ENCODE results near the gene GSK3A.
"Not testable (repeated sequence)": the region's sequence is repeated elsewhere in the genome, so short reads cannot be mapped to it uniquely, and the experiment has no call there.

GSK3A gene

DNA sequence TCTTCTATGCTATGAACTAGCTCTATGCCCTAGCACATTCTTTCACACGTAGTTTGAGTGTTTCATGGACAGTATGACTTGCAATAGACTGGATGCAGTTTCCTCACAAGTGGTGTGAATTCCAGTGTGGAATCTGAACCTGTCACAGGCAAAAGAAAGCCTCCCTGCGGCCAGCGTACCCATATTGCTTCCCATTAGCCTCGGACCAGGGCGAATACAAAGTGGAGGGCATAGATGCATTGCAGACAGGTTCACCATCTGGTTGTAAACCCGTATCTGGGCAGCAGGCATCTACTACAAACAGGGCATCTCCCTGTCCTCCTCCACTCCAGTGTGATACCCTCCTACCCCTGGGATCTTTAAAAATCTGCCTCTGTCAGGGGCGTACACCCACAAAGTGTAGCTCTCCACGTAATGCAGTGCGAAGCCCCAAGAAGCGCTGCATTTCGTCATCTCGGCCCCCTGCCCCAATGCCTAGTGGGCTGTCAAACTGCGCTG lies 25.3 kb upstream of the GSK3A start:
- H2AFZ ChIP-seq (ENCODE audit: low read length, unreplicated experiment), result peak overlapping the region; percentile 72
- H3K27me3 ChIP-seq (ENCODE audit: insufficient read depth, low read length), result no peaks in the 10 kb centered on the region
- H3K27ac ChIP-seq (ENCODE audit: low read depth, low read length), result no peak overlapping the region
- peak overlapping the region; percentile 92 for H3K4me3 ChIP-seq (ENCODE audit: low read depth, low read length)
- peaks cover 24% of the 10 kb centered on the region for H3K79me2 ChIP-seq (ENCODE audit: control insufficient read depth, insufficient read depth, low read length, unreplicated experiment)
- peaks cover 8% of the 10 kb centered on the region for H3K4me1 ChIP-seq (ENCODE audit: control insufficient read depth, insufficient read depth, low read length, unreplicated experiment)
- H3K36me3 ChIP-seq (ENCODE audit: insufficient read depth, low read length), result no peaks in the 10 kb centered on the region

GRCh38 chr19:42266928-42267603 lies 24.7 kb upstream of the GSK3A start:
- peak overlapping the region; percentile 92 for H3K4me3 ChIP-seq (ENCODE audit: low read depth, low read length)
- not testable (repeated sequence) for H3K36me3 ChIP-seq (ENCODE audit: insufficient read depth, low read length); H3K4me1 ChIP-seq (ENCODE audit: control insufficient read depth, insufficient read depth, low read length, unreplicated experiment); H3K27me3 ChIP-seq (ENCODE audit: insufficient read depth, low read length); H2AFZ ChIP-seq (ENCODE audit: low read length, unreplicated experiment); H3K27ac ChIP-seq (ENCODE audit: low read depth, low read length)
- H3K79me2 ChIP-seq (ENCODE audit: control insufficient read depth, insufficient read depth, low read length, unreplicated experiment), result peaks cover 22% of the 10 kb centered on the region

GRCh38 chr19:42266105-42266504 lies 23.7 kb upstream of the GSK3A start:
- peaks cover 15% of the 10 kb centered on the region for H3K79me2 ChIP-seq (ENCODE audit: control insufficient read depth, insufficient read depth, low read length, unreplicated experiment)
- H3K27ac ChIP-seq (ENCODE audit: low read depth, low read length); H2AFZ ChIP-seq (ENCODE audit: low read length, unreplicated experiment); H3K4me3 ChIP-seq (ENCODE audit: low read depth, low read length); H3K27me3 ChIP-seq (ENCODE audit: insufficient read depth, low read length); H3K4me1 ChIP-seq (ENCODE audit: control insufficient read depth, insufficient read depth, low read length, unreplicated experiment); H3K36me3 ChIP-seq (ENCODE audit: insufficient read depth, low read length): not testable (repeated sequence)

DNA sequence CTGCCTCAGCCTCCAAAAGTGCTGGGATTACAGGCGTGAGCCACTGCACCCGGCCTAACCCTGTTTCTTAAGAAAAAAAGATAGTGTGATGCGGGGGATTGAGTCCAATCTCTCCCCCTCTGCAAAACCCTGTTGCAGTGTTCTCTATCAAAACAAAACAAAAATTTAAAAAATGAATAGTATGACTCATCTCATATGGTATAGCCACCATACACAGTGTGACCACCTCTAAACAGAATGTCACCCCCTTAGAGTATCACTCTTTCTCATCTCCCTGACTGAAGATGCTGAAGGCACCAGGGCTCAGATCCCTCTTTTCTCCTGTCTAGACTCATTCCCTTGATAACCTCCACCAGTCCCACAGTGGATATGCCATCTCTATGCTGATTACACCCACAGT lies 19.4 kb upstream of the GSK3A start:
- Histone ChIP-seq H3K4me1 (ENCODE audit: control insufficient read depth, insufficient read depth, low read length, unreplicated experiment) (no peaks in the 10 kb centered on the region), H2AFZ (ENCODE audit: low read length, unreplicated experiment) (no peak overlapping the region), H3K27ac (ENCODE audit: low read depth, low read length) (no peak overlapping the region), H3K27me3 (ENCODE audit: insufficient read depth, low read length) (no peaks in the 10 kb centered on the region), H3K4me3 (ENCODE audit: low read depth, low read length) (no peak overlapping the region), H3K79me2 (ENCODE audit: control insufficient read depth, insufficient read depth, low read length, unreplicated experiment) (no peaks in the 10 kb centered on the region), H3K36me3 (ENCODE audit: insufficient read depth, low read length) (no peaks in the 10 kb centered on the region)

- not testable (repeated sequence) for H3K4me3 ChIP-seq (ENCODE audit: low read depth, low read length); H3K4me1 ChIP-seq (ENCODE audit: control insufficient read depth, insufficient read depth, low read length, unreplicated experiment); H3K27me3 ChIP-seq (ENCODE audit: insufficient read depth, low read length); H3K27ac ChIP-seq (ENCODE audit: low read depth, low read length); H2AFZ ChIP-seq (ENCODE audit: low read length, unreplicated experiment); H3K36me3 ChIP-seq (ENCODE audit: insufficient read depth, low read length)
- peaks cover 18% of the 10 kb centered on the region for H3K79me2 ChIP-seq (ENCODE audit: control insufficient read depth, insufficient read depth, low read length, unreplicated experiment)
Observed at GRCh38 chr19:42257842-42258241, 15.4 kb upstream of the GSK3A start.

- peak overlapping the region; percentile 72 for H3K27ac ChIP-seq (ENCODE audit: low read depth, low read length)
- no peaks in the 10 kb centered on the region for H3K36me3 ChIP-seq (ENCODE audit: insufficient read depth, low read length)
- no peaks in the 10 kb centered on the region for H3K27me3 ChIP-seq (ENCODE audit: insufficient read depth, low read length)
- peak overlapping the region; percentile 82 for H3K4me3 ChIP-seq (ENCODE audit: low read depth, low read length)
- H3K79me2 ChIP-seq (ENCODE audit: control insufficient read depth, insufficient read depth, low read length, unreplicated experiment), result peaks cover 32% of the 10 kb centered on the region
- no peak overlapping the region for H2AFZ ChIP-seq (ENCODE audit: low read length, unreplicated experiment)
- peaks cover 7% of the 10 kb centered on the region for H3K4me1 ChIP-seq (ENCODE audit: control insufficient read depth, insufficient read depth, low read length, unreplicated experiment)
Observed at GRCh38 chr19:42255766-42256745, 13.7 kb upstream of the GSK3A start.

- peak within 1 kb of the TSS; percentile 96 for H3K4me3 ChIP-seq (ENCODE audit: low read depth, low read length)
- no peak within 1 kb of the TSS for H2AFZ ChIP-seq (ENCODE audit: low read length, unreplicated experiment)
- H3K36me3 ChIP-seq (ENCODE audit: insufficient read depth, low read length), result no peaks in the 10 kb centered on the region
- peak within 1 kb of the TSS; percentile 83 for H3K27ac ChIP-seq (ENCODE audit: low read depth, low read length)
- H3K79me2 ChIP-seq (ENCODE audit: control insufficient read depth, insufficient read depth, low read length, unreplicated experiment), result peaks cover 41% of the 10 kb centered on the region
- H3K4me1 ChIP-seq (ENCODE audit: control insufficient read depth, insufficient read depth, low read length, unreplicated experiment), result peaks cover 16% of the 10 kb centered on the region
- H3K27me3 ChIP-seq (ENCODE audit: insufficient read depth, low read length), result no peaks in the 10 kb centered on the region
Observed at GRCh38 chr19:42254850-42255765, 12.7 kb upstream of the GSK3A start, which contains the start of gene ERF. Gene ERF, minus strand, starts transcription at chr19:42255128. Its CDS starts 129 bp downstream, at chr19:42254999.

GRCh38 chr19:42254089-42254849 lies 11.9 kb upstream of the GSK3A start:
- peaks cover 49% of the 10 kb centered on the region for H3K79me2 ChIP-seq (ENCODE audit: control insufficient read depth, insufficient read depth, low read length, unreplicated experiment)
- H3K4me1 ChIP-seq (ENCODE audit: control insufficient read depth, insufficient read depth, low read length, unreplicated experiment), result peaks cover 16% of the 10 kb centered on the region
- H2AFZ ChIP-seq (ENCODE audit: low read length, unreplicated experiment), result no peak overlapping the region
- H3K36me3 ChIP-seq (ENCODE audit: insufficient read depth, low read length), result no peaks in the 10 kb centered on the region
- H3K27ac ChIP-seq (ENCODE audit: low read depth, low read length), result peak overlapping the region; percentile 83
- H3K4me3 ChIP-seq (ENCODE audit: low read depth, low read length), result peak overlapping the region; percentile 96
- H3K27me3 ChIP-seq (ENCODE audit: insufficient read depth, low read length), result no peaks in the 10 kb centered on the region

DNA sequence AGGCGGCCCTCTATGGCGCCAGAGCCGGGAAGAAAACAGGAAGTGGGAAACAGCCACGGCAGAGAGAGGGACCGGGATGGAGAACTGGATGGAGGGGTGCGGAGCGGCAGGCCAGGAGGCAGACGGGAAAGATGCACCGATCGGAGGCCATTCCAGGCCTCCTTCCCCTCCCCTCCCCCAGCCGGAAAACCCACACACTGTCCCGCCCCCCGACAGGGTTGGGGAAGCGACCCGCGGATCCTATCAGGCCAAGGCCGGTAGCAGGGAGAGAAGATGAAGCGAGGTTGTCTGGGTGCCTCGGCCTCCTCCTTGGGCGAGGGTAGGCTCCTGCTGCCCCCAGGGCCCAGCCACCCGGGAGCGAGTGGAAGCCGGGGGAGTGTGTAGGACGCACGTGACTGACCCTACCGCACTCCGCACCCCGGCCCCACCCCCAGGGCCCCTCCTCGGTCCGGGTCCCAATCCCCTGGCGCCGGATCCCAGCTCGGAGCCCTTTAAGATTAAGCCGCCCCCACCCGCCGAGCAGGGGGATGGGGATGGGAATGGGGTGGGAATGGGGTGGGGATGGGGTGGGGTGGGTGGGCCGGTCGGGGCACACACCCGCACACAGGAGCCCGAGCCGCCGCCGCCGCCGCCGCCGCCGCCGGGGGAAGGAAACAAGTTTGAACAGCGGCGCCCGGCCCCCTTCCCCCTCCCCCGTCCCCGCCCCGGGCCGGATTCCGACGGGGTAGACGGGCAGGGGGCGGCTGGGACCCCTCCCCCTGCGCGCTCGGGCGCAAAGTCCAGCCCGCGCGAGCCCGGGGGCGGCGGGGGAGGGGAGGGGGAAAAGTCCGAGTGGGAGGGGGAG lies 11.1 kb upstream of the GSK3A start:
- H3K4me3 ChIP-seq (ENCODE audit: low read depth, low read length), result peak overlapping the region; percentile 96
- no peaks in the 10 kb centered on the region for H3K27me3 ChIP-seq (ENCODE audit: insufficient read depth, low read length)
- H2AFZ ChIP-seq (ENCODE audit: low read length, unreplicated experiment), result no peak overlapping the region
- peaks cover 49% of the 10 kb centered on the region for H3K79me2 ChIP-seq (ENCODE audit: control insufficient read depth, insufficient read depth, low read length, unreplicated experiment)
- H3K4me1 ChIP-seq (ENCODE audit: control insufficient read depth, insufficient read depth, low read length, unreplicated experiment), result peaks cover 16% of the 10 kb centered on the region
- no peaks in the 10 kb centered on the region for H3K36me3 ChIP-seq (ENCODE audit: insufficient read depth, low read length)
- peak overlapping the region; percentile 83 for H3K27ac ChIP-seq (ENCODE audit: low read depth, low read length)
